Colonic mucosa (tissue), 4 donors: ENCODE results near the gene PRRX2. TPM values are rescaled to one million over a fixed set of nuclear protein-coding genes. Genes with fewer than 3 reads are reported as not detected.

ENCODE experiments used
- DNase-seq: peaks from one replicate; pipeline ENCODE4 v3.0.0-alpha.2; 2020
- H3K27ac ChIP-seq: fragments of 200-600 bp; one replicate; pipeline ENCODE4 v1.8.0; 2021
- H3K27me3 ChIP-seq: fragments of 200-600 bp; one replicate; pipeline ENCODE4 v1.8.0; 2021
- H3K36me3 ChIP-seq: fragments of 200-600 bp; one replicate; pipeline ENCODE4 v1.8.0; 2021
- H3K4me1 ChIP-seq: fragments of 200-600 bp; one replicate; pipeline ENCODE4 v1.8.0; 2021; ENCODE audit warnings: mild to moderate bottlenecking
- H3K4me3 ChIP-seq: fragments of 200-600 bp; one replicate; pipeline ENCODE4 v1.8.0; 2021
- H3K9ac ChIP-seq, 2 donors: one replicate each; pipeline ENCODE4 v1.7.0; 2013; ENCODE audit warnings: control low read depth in 2 of 2, low read depth in 2 of 2, low read length in 2 of 2
- H3K9me3 ChIP-seq: fragments of 200-600 bp; one replicate; pipeline ENCODE4 v1.8.0; 2021
- intact Hi-C: fragments of 100-400 bp; cut with DNase I; formaldehyde crosslinking; loops from one replicate; pipeline ENCODE4 v1.14.1; 2022
- total RNA-seq, 2 donors: library from RNA; stranded (reverse); fragmentation: NEBNext Ultra II Directional in 1 of 2; extraction: Animal tissue kit (Norgen Biotek cat#: 25700) in 1 of 2; gene quantifications; one replicate each; pipeline ENCODE4 v1.2.1, GENCODE V29; 2021
- TF ChIP-seq, protein P1 (sequence below): fragments of 200-600 bp; IDR thresholded peaks from one replicate; pipeline ENCODE4 v1.8.0; 2022; ENCODE audit warnings: antibody characterized with exemption, mild to moderate bottlenecking
- donor health status: healthy.
- donor health status: DM: no; HTN: no; CAD: no.
- donor health status: DM: no; HTN: no; CAD: no.

PRRX2 gene
- total RNA-seq, 2 donors from 2014 or later = 0.64 to 0.85 TPM

DNA sequence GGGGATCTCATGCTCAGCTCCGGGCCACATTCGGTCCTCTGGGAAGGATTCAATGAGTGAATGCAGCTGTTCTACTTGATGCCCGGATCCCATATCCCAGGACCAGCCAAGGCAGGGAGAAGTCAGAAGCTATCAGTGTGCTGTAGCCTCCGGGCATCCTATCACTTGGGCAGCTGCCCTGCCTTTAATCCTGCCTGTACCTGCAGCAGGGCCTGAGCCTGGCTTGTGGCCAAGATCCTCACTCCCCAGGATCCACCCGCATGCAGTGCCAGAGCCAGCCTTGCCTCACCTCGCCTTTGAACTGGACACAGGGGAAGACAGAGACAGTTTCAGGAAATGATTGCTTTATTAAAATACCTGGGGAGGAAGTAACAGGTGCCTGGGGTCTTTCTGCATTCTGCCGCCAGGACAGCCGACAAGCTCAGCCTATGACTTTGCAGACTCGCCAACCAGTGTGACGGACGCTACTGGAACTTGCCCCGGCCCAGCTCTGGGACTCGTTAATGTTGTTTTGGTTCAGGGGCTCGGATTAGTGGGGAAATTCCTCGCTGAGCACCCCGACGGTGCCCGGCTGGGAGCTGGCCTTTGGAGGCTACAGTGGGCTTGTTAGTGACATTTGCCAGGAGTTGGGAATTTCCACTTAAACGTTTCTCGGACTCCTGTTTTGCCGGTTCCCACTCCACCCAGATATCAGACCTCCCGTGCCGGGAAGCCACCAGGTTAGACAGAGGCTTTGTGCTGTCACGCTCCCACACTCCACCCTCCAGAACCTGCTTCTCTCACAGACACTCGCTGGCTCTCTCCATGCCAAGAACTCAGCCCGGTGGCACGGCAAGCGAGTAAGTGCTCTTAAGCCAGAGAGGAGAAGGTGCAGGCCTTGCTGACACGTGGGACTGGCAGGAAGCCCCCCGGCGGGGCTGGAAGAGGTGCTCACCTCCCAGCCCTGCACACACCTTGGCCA lies 86.7 kb downstream of the PRRX2 start:
- peak; percentile 65 for DNase-seq
- no peaks in the 10 kb centered on the region for H3K36me3 ChIP-seq
- H3K27me3 ChIP-seq = no peaks in the 10 kb centered on the region
- peak overlapping the region in 1 of 2 donors; percentile 54 for H3K9ac ChIP-seq
- TF ChIP-seq, protein P1, sequence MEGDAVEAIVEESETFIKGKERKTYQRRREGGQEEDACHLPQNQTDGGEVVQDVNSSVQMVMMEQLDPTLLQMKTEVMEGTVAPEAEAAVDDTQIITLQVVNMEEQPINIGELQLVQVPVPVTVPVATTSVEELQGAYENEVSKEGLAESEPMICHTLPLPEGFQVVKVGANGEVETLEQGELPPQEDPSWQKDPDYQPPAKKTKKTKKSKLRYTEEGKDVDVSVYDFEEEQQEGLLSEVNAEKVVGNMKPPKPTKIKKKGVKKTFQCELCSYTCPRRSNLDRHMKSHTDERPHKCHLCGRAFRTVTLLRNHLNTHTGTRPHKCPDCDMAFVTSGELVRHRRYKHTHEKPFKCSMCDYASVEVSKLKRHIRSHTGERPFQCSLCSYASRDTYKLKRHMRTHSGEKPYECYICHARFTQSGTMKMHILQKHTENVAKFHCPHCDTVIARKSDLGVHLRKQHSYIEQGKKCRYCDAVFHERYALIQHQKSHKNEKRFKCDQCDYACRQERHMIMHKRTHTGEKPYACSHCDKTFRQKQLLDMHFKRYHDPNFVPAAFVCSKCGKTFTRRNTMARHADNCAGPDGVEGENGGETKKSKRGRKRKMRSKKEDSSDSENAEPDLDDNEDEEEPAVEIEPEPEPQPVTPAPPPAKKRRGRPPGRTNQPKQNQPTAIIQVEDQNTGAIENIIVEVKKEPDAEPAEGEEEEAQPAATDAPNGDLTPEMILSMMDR = no peak
- H3K4me1 ChIP-seq = no peaks in the 10 kb centered on the region
- H3K9me3 ChIP-seq = no peaks in the 10 kb centered on the region
- intact Hi-C loops = no loop called here
- H3K27ac ChIP-seq = no peak overlapping the region
- peak overlapping the region; percentile 23 for H3K4me3 ChIP-seq

DNA sequence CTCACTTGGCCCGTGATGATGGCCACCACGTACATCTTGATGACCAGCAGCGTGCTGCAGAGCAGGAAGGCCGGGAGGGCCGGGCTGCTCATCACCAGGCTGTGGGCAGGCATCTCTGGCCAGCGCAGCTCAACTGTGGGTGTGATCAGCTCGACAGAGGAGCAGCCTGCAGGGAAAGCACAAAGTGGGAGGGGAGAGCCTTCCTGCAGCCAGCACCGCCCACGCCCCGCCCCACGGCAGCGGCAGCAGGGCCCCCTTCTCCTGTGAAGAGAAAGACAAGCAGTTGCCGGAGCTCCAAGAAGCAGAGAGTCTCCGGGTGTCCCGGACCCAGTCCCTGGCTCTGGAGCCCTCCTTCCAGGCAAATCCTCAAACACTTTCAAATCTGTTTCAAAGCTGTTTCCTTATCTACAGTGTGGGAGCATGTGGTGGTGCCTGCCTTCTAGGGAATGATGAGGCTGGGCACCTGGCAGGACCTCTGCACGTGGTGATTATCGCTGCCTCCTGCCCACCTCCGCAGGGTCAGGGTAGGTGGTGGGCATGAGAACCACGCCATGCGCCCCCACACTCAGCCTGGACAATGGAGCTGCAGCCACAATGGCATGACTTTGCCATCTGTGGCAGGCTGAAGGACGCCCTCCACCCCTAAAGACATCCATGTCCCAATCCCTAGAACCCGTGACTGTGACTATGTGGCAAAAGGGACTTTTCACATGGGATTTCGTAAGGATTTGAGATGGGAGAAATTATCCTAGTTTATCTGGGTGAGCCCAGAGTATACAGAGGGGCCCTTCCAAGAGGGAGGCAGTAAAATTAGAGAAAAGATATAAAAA lies 87.7 kb downstream of the PRRX2 start, which contains the start of gene PTGES:
Gene PTGES (minus strand): TSS at position 143 of the 830 bp plus-strand sequence. CDS start 30 bp downstream, at position 113.
- Histone ChIP-seq H3K9ac (peak within 1 kb of the TSS in 1 of 2 donors; percentile 54), H3K36me3 (no peaks in the 10 kb centered on the region), H3K9me3 (no peaks in the 10 kb centered on the region), H3K4me3 (peak within 1 kb of the TSS; percentile 23), H3K4me1 (no peaks in the 10 kb centered on the region), H3K27ac (no peak within 1 kb of the TSS), H3K27me3 (no peaks in the 10 kb centered on the region)
- intact Hi-C loops = no loop called here
- TF ChIP-seq, protein P1 = no peak
- DNase-seq = peak; percentile 78

DNA sequence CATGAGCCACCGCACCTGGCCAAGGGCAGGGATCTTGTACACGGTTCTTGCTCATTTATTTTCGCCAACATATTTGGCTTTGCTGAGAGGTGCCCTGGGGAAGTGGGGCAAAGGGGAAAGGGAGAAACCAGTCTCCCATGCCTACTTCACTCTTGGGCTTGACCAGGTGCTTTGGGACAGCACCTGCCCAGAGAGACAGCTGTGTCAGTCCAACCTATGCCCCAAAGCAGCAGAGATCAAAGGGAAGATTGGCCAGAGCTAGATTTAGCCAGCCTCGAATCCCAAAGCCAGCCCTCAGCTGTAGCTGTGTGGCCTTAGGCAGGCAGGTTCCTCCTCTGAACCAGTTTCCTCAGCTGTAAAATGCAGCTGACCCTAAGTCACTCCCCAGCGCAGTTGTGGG lies 89.7 kb downstream of the PRRX2 start:
- TF ChIP-seq, protein P1 = no peak
- intact Hi-C loops = no loop called here
- H3K4me1 ChIP-seq = no peaks in the 10 kb centered on the region
- no peak overlapping the region for H3K9ac ChIP-seq
- no peak overlapping the region for H3K27ac ChIP-seq
- H3K27me3 ChIP-seq = no peaks in the 10 kb centered on the region
- no peak overlapping the region for H3K4me3 ChIP-seq
- H3K9me3 ChIP-seq = no peaks in the 10 kb centered on the region
- H3K36me3 ChIP-seq = no peaks in the 10 kb centered on the region
- no peak for DNase-seq

DNA sequence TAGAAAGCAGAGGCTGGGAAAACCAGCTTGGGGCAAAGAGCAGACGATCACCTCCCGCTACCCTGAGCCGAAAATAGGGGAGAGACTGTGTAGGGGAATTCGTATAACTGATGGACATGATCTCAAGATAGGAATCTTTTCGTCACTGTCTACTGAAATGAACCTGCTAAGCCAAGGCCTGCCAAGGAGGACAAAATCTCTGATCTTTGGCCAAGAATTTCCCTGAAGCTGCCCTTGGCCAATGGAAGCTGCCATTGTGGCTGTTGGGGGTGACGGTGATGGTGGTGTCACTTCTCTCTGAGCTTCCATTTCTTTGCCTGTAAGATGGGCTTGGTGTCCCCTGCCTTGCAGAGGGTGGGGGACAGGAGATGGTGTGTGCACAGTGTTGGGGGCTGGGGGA lies 90.7 kb downstream of the PRRX2 start:
- no peak overlapping the region for H3K27ac ChIP-seq
- DNase-seq = no peak
- no peaks in the 10 kb centered on the region for H3K27me3 ChIP-seq
- no peaks in the 10 kb centered on the region for H3K4me1 ChIP-seq
- no peak overlapping the region for H3K4me3 ChIP-seq
- intact Hi-C loops = no loop called here
- no peak overlapping the region for H3K9ac ChIP-seq
- H3K36me3 ChIP-seq = no peaks in the 10 kb centered on the region
- TF ChIP-seq, protein P1 = no peak
- no peaks in the 10 kb centered on the region for H3K9me3 ChIP-seq

DNA sequence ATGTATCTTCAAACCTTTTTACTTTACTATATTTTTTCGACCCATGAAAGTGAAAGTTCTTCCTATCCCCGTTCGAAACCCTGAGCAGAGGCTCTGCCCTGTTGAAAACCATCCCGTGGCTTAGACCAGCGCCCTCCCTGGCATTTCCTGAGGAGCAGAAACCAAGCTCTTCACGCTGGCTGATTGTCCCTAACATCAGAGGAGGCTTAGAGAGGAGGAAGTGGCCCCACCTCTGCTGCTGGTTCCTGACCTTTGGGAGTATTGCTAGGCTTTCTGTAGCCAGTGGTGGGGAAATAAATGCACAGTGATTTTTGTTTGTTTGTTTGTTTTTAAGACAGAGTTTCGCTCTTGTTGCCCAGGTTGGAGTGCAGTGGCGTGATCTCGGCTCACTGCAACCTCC lies 91.6 kb downstream of the PRRX2 start:
- Histone ChIP-seq H3K9ac (no peak overlapping the region), H3K4me1 (peaks cover 4% of the 10 kb centered on the region), H3K4me3 (no peak overlapping the region), H3K36me3 (no peaks in the 10 kb centered on the region), H3K27me3 (no peaks in the 10 kb centered on the region), H3K27ac (no peak overlapping the region), H3K9me3 (no peaks in the 10 kb centered on the region)
- DNase-seq = no peak
- TF ChIP-seq, protein P1 = no peak
- intact Hi-C loops = no loop called here
